Uterus (tissue), 4 donors: Measurements from ENCODE around the gene PLEKHM3. TPM values are rescaled to one million over a fixed set of nuclear protein-coding genes. Genes with fewer than 3 reads are reported as not detected.

Source experiments
- DNase-seq, 2 donors: peaks; one replicate each; pipeline ENCODE4 v3.0.0-alpha.2; 2019 to 2020
- H3K27ac ChIP-seq, 2 donors: fragments of 200-600 bp; sonication (generic); 1 replicate in 1 of 2; 2 replicates in 1 of 2; pipeline ENCODE4 v1.5.1; 2016 to 2018
- H3K27me3 ChIP-seq, 2 donors: fragments of 200-600 bp; sonication (generic); one replicate each; pipeline ENCODE4 v1.5.1; 2018 to 2019; ENCODE audit warnings: control low read depth in 1 of 2
- H3K36me3 ChIP-seq, 2 donors: fragments of 200-600 bp; sonication (generic); one replicate each; pipeline ENCODE4 v1.5.1; 2019; ENCODE audit warnings: control low read depth in 1 of 2
- H3K4me1 ChIP-seq, 2 donors: fragments of 200-600 bp; sonication (generic); one replicate each; pipeline ENCODE4 v1.5.1; 2018 to 2019; ENCODE audit warnings: control low read depth in 1 of 2
- H3K4me3 ChIP-seq, 2 donors: fragments of 200-600 bp; sonication (generic); 1 replicate in 1 of 2; 2 replicates in 1 of 2; pipeline ENCODE4 v1.5.1; 2018 to 2019; ENCODE audit warnings: mild to moderate bottlenecking in 1 of 2
- H3K9me3 ChIP-seq, 2 donors: fragments of 200-600 bp; sonication (generic); one replicate each; pipeline ENCODE4 v1.5.1; 2019; ENCODE audit warnings: control low read depth in 1 of 2
- CTCF ChIP-seq, 4 experiments: fragments of 200-600 bp in 2 of 4; fragments of 450-650 bp in 2 of 4; sonication (generic) in 2 of 4; IDR thresholded peaks; one replicate each; pipeline ENCODE4 v1.5.1; 2016 to 2019; ENCODE audit warnings: antibody characterized with exemption in 4 of 4, mild to moderate bottlenecking in 2 of 4, moderate library complexity in 1 of 4
- POLR2A ChIP-seq, 2 donors: fragments of 450-650 bp; IDR thresholded peaks; one replicate each; pipeline ENCODE4 v1.6.1; 2016; ENCODE audit warnings: antibody characterized with exemption in 2 of 2, mild to moderate bottlenecking in 1 of 2, moderate library complexity in 1 of 2
- intact Hi-C: fragments of 100-400 bp; cut with DNase I; formaldehyde crosslinking; loops from one replicate; pipeline ENCODE4 v1.15.1; 2023; ENCODE audit warnings: low total_unique reads
- total RNA-seq, 4 donors: library from RNA; depleted of rRNA in 3 of 4; stranded (reverse); fragments of >200 nt in 3 of 4; gene quantifications; one replicate each; pipeline versions ENCODE4 v1.1.0 to v1.2.4, GENCODE V29; 2014 to 2023
- donor health status: DM: yes; HTN: yes; CAD: no.

The PLEKHM3 gene
- total RNA-seq, 4 donors from 2014 or later = 20.5 to 43.4 (median 21.6) TPM

- H3K27me3 ChIP-seq = no peaks in the 10 kb centered on the region
- TF ChIP-seq POLR2A (IDR thresholded peaks at IDR 0.05) = no peak
- TF ChIP-seq CTCF (IDR thresholded peaks at IDR 0.05) = no peak
- intact Hi-C loops = no loop called here
- no peaks in the 10 kb centered on the region for H3K4me1 ChIP-seq
- no peak overlapping the region for H3K27ac ChIP-seq
- no peaks in the 10 kb centered on the region for H3K36me3 ChIP-seq
- H3K4me3 ChIP-seq = no peak overlapping the region
- no peaks in the 10 kb centered on the region for H3K9me3 ChIP-seq
- no peak for DNase-seq
Measured at GRCh38 chr2:207863345-207863744, 162.0 kb downstream of the PLEKHM3 start.

- no peak overlapping the region for H3K4me3 ChIP-seq
- no peaks in the 10 kb centered on the region for H3K9me3 ChIP-seq
- DNase-seq = no peak
- no peaks in the 10 kb centered on the region for H3K36me3 ChIP-seq
- no peaks in the 10 kb centered on the region for H3K27me3 ChIP-seq
- no peak overlapping the region for H3K27ac ChIP-seq
- intact Hi-C loops = no loop called here
- no peak for TF ChIP-seq CTCF (IDR thresholded peaks at IDR 0.05)
- TF ChIP-seq POLR2A (IDR thresholded peaks at IDR 0.05) = no peak
- H3K4me1 ChIP-seq = no peaks in the 10 kb centered on the region
Measured at GRCh38 chr2:207861789-207862188, 163.5 kb downstream of the PLEKHM3 start.

- Histone ChIP-seq H3K4me3 (no peak overlapping the region), H3K27me3 (no peaks in the 10 kb centered on the region), H3K9me3 (no peaks in the 10 kb centered on the region), H3K27ac (no peak overlapping the region), H3K36me3 (no peaks in the 10 kb centered on the region), H3K4me1 (no peaks in the 10 kb centered on the region)
- intact Hi-C loops = no loop called here
- TF ChIP-seq CTCF (IDR thresholded peaks at IDR 0.05) = no peak
- no peak for DNase-seq
Measured at GRCh38 chr2:207860685-207861084, 164.6 kb downstream of the PLEKHM3 start.

- DNase-seq = no peak
- TF ChIP-seq POLR2A (IDR thresholded peaks at IDR 0.05) (no peak), CTCF (IDR thresholded peaks at IDR 0.05) (no peak)
- Histone ChIP-seq H3K9me3 (no peaks in the 10 kb centered on the region), H3K27me3 (no peaks in the 10 kb centered on the region), H3K27ac (no peak overlapping the region), H3K36me3 (no peaks in the 10 kb centered on the region), H3K4me1 (no peaks in the 10 kb centered on the region), H3K4me3 (no peak overlapping the region)
- intact Hi-C loops = no loop called here
Measured at GRCh38 chr2:207855591-207855990, 169.7 kb downstream of the PLEKHM3 start.

- DNase-seq = no peak
- Histone ChIP-seq H3K4me1 (no peaks in the 10 kb centered on the region), H3K4me3 (no peak overlapping the region), H3K36me3 (no peaks in the 10 kb centered on the region), H3K9me3 (no peaks in the 10 kb centered on the region), H3K27me3 (no peaks in the 10 kb centered on the region), H3K27ac (no peak overlapping the region)
- intact Hi-C loops = no loop called here
- TF ChIP-seq CTCF (IDR thresholded peaks at IDR 0.05) (no peak), POLR2A (IDR thresholded peaks at IDR 0.05) (no peak)
Measured at GRCh38 chr2:207854484-207855440, 170.6 kb downstream of the PLEKHM3 start.
